Activated gamma-delta T cell treated with anti-CD3 and anti-CD28 coated beads, Interleukin-2, amount 50 U/mL, for 16 hours (primary cell): ENCODE measurements around the gene OR5J2.
"Not testable (repeated sequence)": the region's sequence is repeated elsewhere in the genome, so short reads cannot be mapped to it uniquely, and the experiment has no call there.

Experiments
- DNase-seq: peaks from one replicate; pipeline ENCODE4 v3.0.0-alpha.2; 2020; ENCODE audit warnings: low read depth

OR5J2 gene

GRCh38 chr11:56176318-56176717 lies at the start of gene OR5J2:
Gene OR5J2 (plus strand): TSS chr11:56176618. CDS start chr11:56176618, 0 bp downstream.
- DNase-seq, result no peak

- no peak for DNase-seq
Observed at GRCh38 chr11:56140151-56140661, 36.2 kb upstream of the OR5J2 start, which contains the start of gene OR8J3. Gene OR8J3 (minus strand): TSS chr11:56140201. CDS start chr11:56137718, 2,483 bp downstream.

- not testable (repeated sequence) for DNase-seq
Observed at GRCh38 chr11:56143681-56144080, 32.7 kb upstream of the OR5J2 start.

GRCh38 chr11:56151376-56151775 lies 25.0 kb upstream of the OR5J2 start:
- no peak for DNase-seq

- no peak for DNase-seq
Observed at GRCh38 chr11:56152333-56152732, 24.1 kb upstream of the OR5J2 start.

GRCh38 chr11:56160217-56160616 lies 16.2 kb upstream of the OR5J2 start, which contains the start of gene OR8K5:
Gene OR8K5 (minus strand): TSS chr11:56160317. CDS start chr11:56160317, 0 bp downstream.
- DNase-seq, result no peak

- DNase-seq, result no peak
Observed at GRCh38 chr11:56163804-56164203, 12.6 kb upstream of the OR5J2 start.

- no peak for DNase-seq
Observed at GRCh38 chr11:56172256-56172830, 4.1 kb upstream of the OR5J2 start.

GRCh38 chr11:56183459-56183858 lies 7.0 kb downstream of the OR5J2 start:
- DNase-seq, result no peak

- no peak for DNase-seq
Observed at GRCh38 chr11:56188602-56189001, 12.2 kb downstream of the OR5J2 start.

GRCh38 chr11:56196705-56197104 lies 20.3 kb downstream of the OR5J2 start:
- no peak for DNase-seq

GRCh38 chr11:56197367-56197766 lies 20.9 kb downstream of the OR5J2 start:
- DNase-seq, result no peak

GRCh38 chr11:56207790-56208189 lies 31.4 kb downstream of the OR5J2 start:
- no peak for DNase-seq

GRCh38 chr11:56214537-56214936 lies 38.1 kb downstream of the OR5J2 start:
- DNase-seq, result no peak

- not testable (repeated sequence) for DNase-seq
Observed at GRCh38 chr11:56219735-56220134, 43.3 kb downstream of the OR5J2 start.
